H9 (cell line): ENCODE data around the gene CTNNA3. TPM values are rescaled to one million over a fixed set of nuclear protein-coding genes. Genes with fewer than 3 reads are reported as not detected.

Experiments
- DNase-seq: peaks from one replicate; pipeline ENCODE4 v3.0.0-alpha.2; 2017
- H2AFZ ChIP-seq: one replicate; pipeline ENCODE4 v1.6.1; 2013; ENCODE audit warnings: mild to moderate bottlenecking, low read length, control low read depth, moderate library complexity
- H2AK5ac ChIP-seq: 2 replicates; pipeline ENCODE4 v1.6.1; 2013; ENCODE audit warnings: low read length, control low read depth, mixed read lengths; ENCODE audit not compliant: insufficient read length
- H2BK120ac ChIP-seq: one replicate; pipeline ENCODE4 v1.6.1; 2013; ENCODE audit warnings: low read depth, mild to moderate bottlenecking, low read length, control low read depth, inconsistent platforms; ENCODE audit not compliant: poor library complexity, severe bottlenecking
- H2BK12ac ChIP-seq: 2 replicates; pipeline ENCODE4 v1.6.1; 2013; ENCODE audit warnings: low read length, control low read depth, mixed read lengths, low read depth; ENCODE audit not compliant: insufficient read length
- H2BK15ac ChIP-seq: 2 replicates; pipeline ENCODE4 v1.6.1; 2013; ENCODE audit warnings: low read depth, low read length, control low read depth
- H2BK20ac ChIP-seq: one replicate; pipeline ENCODE4 v1.6.1; 2013; ENCODE audit warnings: low read depth, mild to moderate bottlenecking, low read length, control low read depth, inconsistent platforms; ENCODE audit not compliant: poor library complexity, severe bottlenecking
- H2BK5ac ChIP-seq: 2 replicates; pipeline ENCODE4 v1.6.1; 2013; ENCODE audit warnings: low read length, control low read depth, mixed read lengths; ENCODE audit not compliant: insufficient read length
- H3K14ac ChIP-seq: 2 replicates; pipeline ENCODE4 v1.6.1; 2013; ENCODE audit warnings: low read length, control low read depth; ENCODE audit not compliant: insufficient read depth
- H3K18ac ChIP-seq: 2 replicates; pipeline ENCODE4 v1.6.1; 2013; ENCODE audit warnings: low read depth, mild to moderate bottlenecking, mixed read lengths, low read length, control low read depth; ENCODE audit not compliant: insufficient read length
- H3K23ac ChIP-seq: 2 replicates; pipeline ENCODE4 v1.6.1; 2013; ENCODE audit warnings: low read length, control low read depth, mixed read lengths, low read depth; ENCODE audit not compliant: insufficient read length
- H3K23me2 ChIP-seq: 2 replicates; pipeline ENCODE4 v1.6.1; 2013; ENCODE audit warnings: low read depth, mild to moderate bottlenecking, mixed read lengths, low read length, control low read depth; ENCODE audit not compliant: insufficient read length, poor library complexity, severe bottlenecking
- H3K27ac ChIP-seq: 2 replicates; pipeline ENCODE4 v1.5.1; 2013; ENCODE audit warnings: low read length, control low read depth, mixed read lengths, low read depth; ENCODE audit not compliant: insufficient read length
- H3K27me3 ChIP-seq: 2 replicates; pipeline ENCODE4 v1.6.1; 2013; ENCODE audit warnings: low read length, control low read depth, inconsistent platforms; ENCODE audit not compliant: insufficient read depth
- H3K4ac ChIP-seq: 2 replicates; pipeline ENCODE4 v1.6.1; 2013; ENCODE audit warnings: low read depth, mild to moderate bottlenecking, control low read depth, inconsistent platforms, low read length, moderate library complexity
- H3K4me1 ChIP-seq: 2 replicates; pipeline ENCODE4 v1.6.1; 2013; ENCODE audit warnings: low read length, control low read depth, inconsistent platforms; ENCODE audit not compliant: insufficient read depth
- H3K4me2 ChIP-seq: 2 replicates; pipeline ENCODE4 v1.6.1; 2013; ENCODE audit warnings: low read length, control low read depth, mixed read lengths; ENCODE audit not compliant: insufficient read length, insufficient read depth
- H3K56ac ChIP-seq: 2 replicates; pipeline ENCODE4 v1.6.1; 2013; ENCODE audit warnings: low read depth, mild to moderate bottlenecking, mixed read lengths, low read length, control low read depth; ENCODE audit not compliant: insufficient read length
- H3K79me1 ChIP-seq: 2 replicates; pipeline ENCODE4 v1.6.1; 2013; ENCODE audit warnings: low read depth, mild to moderate bottlenecking, moderate library complexity, low read length, control low read depth, inconsistent platforms; ENCODE audit not compliant: insufficient read depth, poor library complexity, severe bottlenecking
- H3K79me2 ChIP-seq: 2 replicates; pipeline ENCODE4 v1.6.1; 2013; ENCODE audit warnings: low read length, control low read depth, inconsistent platforms; ENCODE audit not compliant: insufficient read depth
- H3K9ac ChIP-seq: 2 replicates; pipeline ENCODE4 v1.6.1; 2013; ENCODE audit warnings: low read length, control low read depth, mixed read lengths; ENCODE audit not compliant: insufficient read length; ENCODE audit errors: extremely low read depth
- H3K9me3 ChIP-seq: one replicate; pipeline ENCODE4 v1.6.1; 2013; ENCODE audit warnings: low read depth, low read length, inconsistent platforms; ENCODE audit not compliant: control insufficient read depth
- H3T11ph ChIP-seq: one replicate; pipeline ENCODE4 v1.6.1; 2013; ENCODE audit warnings: mild to moderate bottlenecking, low read length, control low read depth, inconsistent platforms
- H4K20me1 ChIP-seq: one replicate; pipeline ENCODE4 v1.6.1; 2013; ENCODE audit not compliant: control insufficient read depth, insufficient read length, insufficient read depth
- H4K5ac ChIP-seq: 2 replicates; pipeline ENCODE4 v1.6.1; 2013; ENCODE audit warnings: low read depth, mild to moderate bottlenecking, mixed read lengths, low read length, control low read depth; ENCODE audit not compliant: insufficient read length
- H4K8ac ChIP-seq: replicated peaks from 2 replicates; pipeline ENCODE4 v1.6.1; 2013; ENCODE audit warnings: low read length, control low read depth, mixed read lengths, low read depth; ENCODE audit not compliant: insufficient read length
- H4K91ac ChIP-seq: 2 replicates; pipeline ENCODE4 v1.6.1; 2013; ENCODE audit warnings: low read depth, mild to moderate bottlenecking, moderate library complexity, mixed read lengths, low read length, control low read depth; ENCODE audit not compliant: insufficient read length
- H3K27ac Mint-ChIP-seq, 3 experiments: 2 replicates in 2 of 3; 3 replicates in 1 of 3; pipeline ENCODE4 v1.8.0; 2020 to 2021; ENCODE audit warnings: mixed read lengths in 3 of 3, mild to moderate bottlenecking in 1 of 3, moderate library complexity in 1 of 3
- H3K27me3 Mint-ChIP-seq: 2 replicates; pipeline ENCODE4 v1.8.0; 2021; ENCODE audit warnings: low read depth, mild to moderate bottlenecking, moderate library complexity, mixed read lengths
- H3K36me3 Mint-ChIP-seq, 3 experiments: 2 replicates in 2 of 3; 3 replicates in 1 of 3; pipeline ENCODE4 v1.8.0; 2020 to 2021; ENCODE audit warnings: low read depth in 3 of 3, mixed read lengths in 3 of 3; ENCODE audit not compliant: insufficient read depth in 1 of 3
- H3K4me1 Mint-ChIP-seq, 2 experiments: 2 replicates each; pipeline ENCODE4 v1.8.0; 2020; ENCODE audit warnings: mixed read lengths in 2 of 2
- H3K4me3 Mint-ChIP-seq, 2 experiments: 2 replicates in 1 of 2; 3 replicates in 1 of 2; pipeline ENCODE4 v1.8.0; 2020 to 2021; ENCODE audit warnings: mild to moderate bottlenecking in 2 of 2, mixed read lengths in 2 of 2, moderate library complexity in 1 of 2
- H3K9me3 Mint-ChIP-seq, 2 experiments: 2 replicates in 1 of 2; 3 replicates in 1 of 2; pipeline ENCODE4 v1.8.0; 2020; ENCODE audit warnings: mild to moderate bottlenecking in 2 of 2, mixed read lengths in 2 of 2, moderate library complexity in 1 of 2
- WGBS: extraction: QIAGEN DNeasy Blood & Tissue Kit; methylation state at CpG from one replicate; pipeline ENCODE4 v1.1.7; 2013; ENCODE audit warnings: missing lambda C conversion rate, low lambda C conversion rate, mixed read lengths; ENCODE audit not compliant: insufficient read length; ENCODE audit errors: extremely low coverage; 5-methylcytosine and 5-hydroxymethylcytosine counted together
- total RNA-seq: library from RNA; stranded (reverse); gene quantifications from 2 replicates; pipeline ENCODE4 v1.2.1, GENCODE V29; 2021
- TF ChIP-seq, protein P1 (sequence below): fragments of 200-600 bp; sonication (generic); conservative IDR thresholded peaks from 3 replicates; pipeline ENCODE4 v1.8.0; 2021; ENCODE audit warnings: antibody characterized with exemption, mild to moderate bottlenecking

The CTNNA3 gene
- total RNA-seq, 1 experiment from 2014 or later, result 3.3 TPM

DNA sequence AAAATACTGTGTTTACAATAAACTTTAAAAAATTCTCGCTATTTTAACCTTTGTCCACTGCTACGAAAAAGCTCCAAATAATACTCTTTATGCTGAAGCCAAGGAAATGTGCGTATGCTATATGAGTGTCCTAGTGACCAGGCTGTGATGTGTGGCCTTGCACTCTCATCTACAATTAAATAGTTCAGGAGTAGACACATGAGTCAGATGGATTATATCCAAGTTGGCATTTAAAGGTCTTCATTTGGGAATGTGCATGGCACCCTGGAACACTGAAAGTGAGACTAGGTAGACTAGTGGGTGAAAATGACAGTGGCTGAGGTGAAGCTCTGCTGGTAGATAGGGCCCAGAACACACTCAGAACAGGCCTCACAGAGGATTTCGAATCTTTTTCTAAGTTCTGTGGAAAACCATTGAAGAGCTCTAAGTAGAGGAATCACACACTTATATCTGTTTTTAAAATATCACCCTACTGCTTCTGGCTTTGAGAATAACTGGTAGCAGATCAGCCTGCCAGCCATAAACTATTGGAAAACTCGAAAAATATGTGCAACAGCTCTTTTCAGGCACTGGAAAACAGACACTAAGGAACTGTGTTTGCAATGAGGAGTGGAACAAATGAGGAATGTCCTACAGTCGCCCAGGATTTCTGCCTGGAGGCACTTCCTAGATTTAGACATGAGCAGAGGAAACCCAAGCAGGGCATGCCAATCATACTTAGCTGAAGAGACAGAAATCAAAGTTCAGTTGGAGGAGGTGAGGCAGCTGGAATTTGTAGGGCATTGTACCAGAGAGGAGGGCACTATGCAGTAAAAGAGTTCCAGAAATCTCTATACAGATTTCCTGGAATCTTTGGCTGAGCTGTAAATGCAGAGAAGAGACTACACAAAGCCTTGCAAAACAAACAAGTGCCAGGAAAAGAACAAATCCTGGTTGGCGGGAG is 1374.0 kb downstream of the CTNNA3 start:
- no peak overlapping the region for H2AFZ ChIP-seq
- H3K4me1 Mint-ChIP-seq, result peaks cover 7 to 11% of the 10 kb centered on the region in 2 experiments
- H4K5ac ChIP-seq, result no peak overlapping the region
- no peaks in the 10 kb centered on the region for H3K23me2 ChIP-seq
- no peak overlapping the region for H3K18ac ChIP-seq
- H4K91ac ChIP-seq, result no peak overlapping the region
- no peak overlapping the region for H3K23ac ChIP-seq
- no peaks in the 10 kb centered on the region for H3K27me3 ChIP-seq
- no peak overlapping the region for H3K4ac ChIP-seq
- no CpG with 5 or more reads among the region's 7 CpGs for WGBS
- no peak overlapping the region for H3K27ac Mint-ChIP-seq
- H3K79me1 ChIP-seq, result no peaks in the 10 kb centered on the region
- H3K4me3 Mint-ChIP-seq, result no peak overlapping the region
- H3K4me1 ChIP-seq, result no peaks in the 10 kb centered on the region; the same call in 1 of the 2 replicates
- no peaks in the 10 kb centered on the region for H4K20me1 ChIP-seq
- no peak overlapping the region for H2BK12ac ChIP-seq
- DNase-seq, result no peak
- H3K79me2 ChIP-seq, result no peaks in the 10 kb centered on the region
- no peaks in the 10 kb centered on the region for H3K9me3 Mint-ChIP-seq
- H3K27me3 Mint-ChIP-seq, result no peaks in the 10 kb centered on the region
- H3K9me3 ChIP-seq, result no peaks in the 10 kb centered on the region
- H2AK5ac ChIP-seq, result no peak overlapping the region
- no peaks in the 10 kb centered on the region; a peak in 1 of 7 replicates for H3K36me3 Mint-ChIP-seq
- no peak overlapping the region for H2BK20ac ChIP-seq
- no peak overlapping the region for H3K9ac ChIP-seq
- no peak overlapping the region for H3K27ac ChIP-seq
- no peak overlapping the region for H2BK15ac ChIP-seq
- TF ChIP-seq, protein P1, sequence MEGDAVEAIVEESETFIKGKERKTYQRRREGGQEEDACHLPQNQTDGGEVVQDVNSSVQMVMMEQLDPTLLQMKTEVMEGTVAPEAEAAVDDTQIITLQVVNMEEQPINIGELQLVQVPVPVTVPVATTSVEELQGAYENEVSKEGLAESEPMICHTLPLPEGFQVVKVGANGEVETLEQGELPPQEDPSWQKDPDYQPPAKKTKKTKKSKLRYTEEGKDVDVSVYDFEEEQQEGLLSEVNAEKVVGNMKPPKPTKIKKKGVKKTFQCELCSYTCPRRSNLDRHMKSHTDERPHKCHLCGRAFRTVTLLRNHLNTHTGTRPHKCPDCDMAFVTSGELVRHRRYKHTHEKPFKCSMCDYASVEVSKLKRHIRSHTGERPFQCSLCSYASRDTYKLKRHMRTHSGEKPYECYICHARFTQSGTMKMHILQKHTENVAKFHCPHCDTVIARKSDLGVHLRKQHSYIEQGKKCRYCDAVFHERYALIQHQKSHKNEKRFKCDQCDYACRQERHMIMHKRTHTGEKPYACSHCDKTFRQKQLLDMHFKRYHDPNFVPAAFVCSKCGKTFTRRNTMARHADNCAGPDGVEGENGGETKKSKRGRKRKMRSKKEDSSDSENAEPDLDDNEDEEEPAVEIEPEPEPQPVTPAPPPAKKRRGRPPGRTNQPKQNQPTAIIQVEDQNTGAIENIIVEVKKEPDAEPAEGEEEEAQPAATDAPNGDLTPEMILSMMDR, result no peak
- no peak overlapping the region for H3T11ph ChIP-seq
- no peak overlapping the region for H2BK120ac ChIP-seq
- no peak overlapping the region for H3K56ac ChIP-seq
- no peak overlapping the region for H4K8ac ChIP-seq
- H3K14ac ChIP-seq, result no peak overlapping the region
- no peak overlapping the region for H2BK5ac ChIP-seq
- H3K4me2 ChIP-seq, result no peak overlapping the region
